PC-9 (cell line): Measurements from ENCODE around the gene OR6C4. TPM values are rescaled to one million over a fixed set of nuclear protein-coding genes. Genes with fewer than 3 reads are reported as not detected.
"Not testable (repeated sequence)": the region's sequence is repeated elsewhere in the genome, so short reads cannot be mapped to it uniquely, and the experiment has no call there.

Source experiments
- BruUV-seq: library from RNA; stranded (reverse); fragments of 400-500 nt; replicated peaks from 2 replicates; lab custom pipeline; 2021; lab: Mats Ljungman, UMichigan
- CTCF ChIA-PET: fragments of 300-600 bp; sonication (Branson Sonifier 250); formaldehyde crosslinking; loops from one replicate; lab custom pipeline; 2022; ENCODE audit warnings: antibody characterized with exemption; lab: Charles Lee
- POLR2A ChIA-PET: fragments of 300-600 bp; sonication (Branson Sonifier 250); formaldehyde crosslinking; loops from one replicate; lab custom pipeline; 2022; ENCODE audit warnings: antibody characterized with exemption; ENCODE audit not compliant: unreplicated experiment; lab: Charles Lee
- DNase-seq, 2 experiments: peaks; one replicate each; pipeline versions ENCODE4 v3.0.0 to v3.0.0-alpha.2; 2015 to 2022; ENCODE audit warnings: mixed read lengths in 1 of 2
- H2AFZ ChIP-seq: fragments of 200-600 bp; sonication (generic); 2 replicates; pipeline ENCODE4 v1.8.1; 2017; ENCODE audit warnings: antibody characterized with exemption
- H3F3A ChIP-seq: fragments of 200-600 bp; sonication (generic); 2 replicates; pipeline ENCODE4 v1.8.1; 2017; ENCODE audit warnings: antibody characterized with exemption, mild to moderate bottlenecking, low read depth; ENCODE audit not compliant: insufficient read depth
- H3K27ac ChIP-seq: fragments of 200-600 bp; sonication (generic); 2 replicates; pipeline ENCODE4 v1.6.1; 2016; ENCODE audit warnings: mixed run types
- H3K27me3 ChIP-seq: fragments of 200-600 bp; sonication (generic); 2 replicates; pipeline ENCODE4 v1.6.1; 2016; ENCODE audit warnings: low read depth, mixed run types; ENCODE audit not compliant: insufficient read depth
- H3K36me3 ChIP-seq: fragments of 200-600 bp; sonication (generic); 2 replicates; pipeline ENCODE4 v1.6.1; 2016; ENCODE audit warnings: low read depth, mixed run types
- H3K4me1 ChIP-seq: fragments of 200-600 bp; sonication (generic); replicated peaks from 2 replicates; pipeline ENCODE4 v1.6.1; 2016; ENCODE audit warnings: mixed run types; ENCODE audit not compliant: insufficient read depth
- H3K4me2 ChIP-seq: fragments of 200-600 bp; sonication (generic); 2 replicates; pipeline ENCODE4 v1.6.1; 2017; ENCODE audit warnings: mixed run types
- H3K4me3 ChIP-seq: fragments of 200-600 bp; sonication (generic); 2 replicates; pipeline ENCODE4 v1.6.1; 2016; ENCODE audit warnings: mixed run types
- H3K79me2 ChIP-seq: fragments of 200-600 bp; sonication (generic); 2 replicates; pipeline ENCODE4 v1.6.1; 2017; ENCODE audit warnings: low read depth, mixed run types
- H3K9me2 ChIP-seq: fragments of 200-600 bp; sonication (generic); 2 replicates; pipeline ENCODE4 v1.8.1; 2017; ENCODE audit warnings: mild to moderate bottlenecking; ENCODE audit not compliant: insufficient read depth
- H3K9me3 ChIP-seq: fragments of 200-600 bp; sonication (generic); 2 replicates; pipeline ENCODE4 v1.8.1; 2016; ENCODE audit warnings: low read depth; ENCODE audit not compliant: insufficient read depth
- H4K20me1 ChIP-seq: fragments of 200-600 bp; sonication (generic); 2 replicates; pipeline ENCODE4 v1.8.1; 2017; ENCODE audit not compliant: insufficient read depth
- CTCF ChIP-seq: fragments of 200-600 bp; sonication (generic); conservative IDR thresholded peaks from 2 replicates; pipeline ENCODE4 v1.6.1; 2017; ENCODE audit warnings: mixed run types, antibody characterized with exemption, mild to moderate bottlenecking, moderate library complexity
- EZH2 ChIP-seq: fragments of 200-600 bp; sonication (generic); IDR thresholded peaks from 2 replicates; pipeline ENCODE4 v1.8.0; 2017; ENCODE audit warnings: antibody characterized with exemption, low read depth
- intact Hi-C: fragments of 100-400 bp; cut with micrococcal nuclease; formaldehyde crosslinking; loops from one replicate; pipeline ENCODE4 v1.10.0; 2022; ENCODE audit not compliant: unreplicated experiment
- total RNA-seq: library from RNA; stranded (reverse); gene quantifications from 2 replicates; pipeline ENCODE4 v1.2.3, GENCODE V29; 2021

The OR6C4 gene
- total RNA-seq, 1 experiment from 2014 or later: not detected

GRCh38 chr12:55582066-55582465 is 32.7 kb downstream of the OR6C4 start:
- no TSS peak for BruUV-seq
- H3K27ac ChIP-seq: no peak overlapping the region
- no peaks in the 10 kb centered on the region for H3K9me3 ChIP-seq
- H3K4me3 ChIP-seq: no peak overlapping the region
- ChIA-PET CTCF (no interaction called here), POLR2A (no interaction called here)
- no peak for DNase-seq
- H2AFZ ChIP-seq: no peak overlapping the region
- no peaks in the 10 kb centered on the region for H3K27me3 ChIP-seq
- no peaks in the 10 kb centered on the region for H4K20me1 ChIP-seq
- H3K36me3 ChIP-seq: no peaks in the 10 kb centered on the region
- H3F3A ChIP-seq: no peaks in the 10 kb centered on the region
- no peak overlapping the region for H3K4me2 ChIP-seq
- intact Hi-C loops: no loop called here
- no peak for TF ChIP-seq EZH2
- no peak for TF ChIP-seq CTCF
- no peaks in the 10 kb centered on the region for H3K79me2 ChIP-seq
- no peaks in the 10 kb centered on the region for H3K4me1 ChIP-seq
- no peaks in the 10 kb centered on the region for H3K9me2 ChIP-seq

- no peak overlapping the region for H3K4me3 ChIP-seq
- CTCF ChIA-PET: no interaction called here
- POLR2A ChIA-PET: no interaction called here
- TF ChIP-seq EZH2 (no peak), CTCF (no peak)
- H3K36me3 ChIP-seq: no peaks in the 10 kb centered on the region
- no peak overlapping the region for H3K27ac ChIP-seq
- H3K79me2 ChIP-seq: no peaks in the 10 kb centered on the region
- H3F3A ChIP-seq: no peaks in the 10 kb centered on the region
- no peak overlapping the region for H2AFZ ChIP-seq
- H4K20me1 ChIP-seq: no peaks in the 10 kb centered on the region
- H3K9me2 ChIP-seq: no peaks in the 10 kb centered on the region
- BruUV-seq: no TSS peak
- intact Hi-C loops: no loop called here
- no peak for DNase-seq
- no peaks in the 10 kb centered on the region for H3K4me1 ChIP-seq
- H3K4me2 ChIP-seq: no peak overlapping the region
- no peaks in the 10 kb centered on the region for H3K27me3 ChIP-seq
- no peaks in the 10 kb centered on the region for H3K9me3 ChIP-seq
These were observed 36.4 kb downstream of the OR6C4 start for GRCh38 chr12:55585817-55586216.

GRCh38 chr12:55590152-55590551 is 40.8 kb downstream of the OR6C4 start:
- H3K4me1 ChIP-seq, H3K79me2 ChIP-seq, H3K4me2 ChIP-seq, H3K4me3 ChIP-seq, BruUV-seq, H3K27me3 ChIP-seq, H3K36me3 ChIP-seq, POLR2A ChIA-PET, H3F3A ChIP-seq, H2AFZ ChIP-seq, DNase-seq, H4K20me1 ChIP-seq, intact Hi-C loops, H3K27ac ChIP-seq, CTCF ChIA-PET, H3K9me3 ChIP-seq, H3K9me2 ChIP-seq: not testable (repeated sequence)

Other genes starting within 250 kb of the OR6C4 start
- not detected in 2 replicates for gene OR6C1, start 235.3 kb upstream of the OR6C4 start, total RNA-seq
- gene OR6C3, start 218.9 kb upstream of the OR6C4 start, total RNA-seq: not detected in 2 replicates
- not detected in 2 replicates for gene OR6C75, start 186.6 kb upstream of the OR6C4 start, total RNA-seq
- not detected in 2 replicates for gene OR6C65, start 149.1 kb upstream of the OR6C4 start, total RNA-seq
- not detected in 2 replicates for gene OR6C76, start 123.3 kb upstream of the OR6C4 start, total RNA-seq
- not detected in 2 replicates for gene OR6C2, start 105.5 kb upstream of the OR6C4 start, total RNA-seq
- gene OR6C70, start 79.5 kb upstream of the OR6C4 start, total RNA-seq: not detected in 2 replicates
- gene OR6C68, start 57.2 kb upstream of the OR6C4 start, total RNA-seq: not detected in 2 replicates
- gene OR2AP1, start 22.9 kb downstream of the OR6C4 start, total RNA-seq: not detected in 2 replicates
- not detected in 2 replicates for gene OR10P1, start 87.3 kb downstream of the OR6C4 start, total RNA-seq
- gene ITGA7, start 158.3 kb downstream of the OR6C4 start, total RNA-seq: 2.7 and 3.1 TPM in 2 replicates
- gene BLOC1S1, start 166.4 kb downstream of the OR6C4 start, total RNA-seq: 81.1 and 101 TPM in 2 replicates
- gene RDH5, start 170.8 kb downstream of the OR6C4 start, total RNA-seq: 8.1 and 12.6 TPM in 2 replicates
- gene CD63, start 179.4 kb downstream of the OR6C4 start, total RNA-seq: 434 and 536 TPM in 2 replicates
- 7.5 and 9.4 TPM in 2 replicates for gene GDF11, start 193.5 kb downstream of the OR6C4 start, total RNA-seq